ENCODE data around the gene BEND7. TPM values are rescaled to one million over a fixed set of nuclear protein-coding genes. Genes with fewer than 3 reads are reported as not detected.

Gene BEND7, protein sequence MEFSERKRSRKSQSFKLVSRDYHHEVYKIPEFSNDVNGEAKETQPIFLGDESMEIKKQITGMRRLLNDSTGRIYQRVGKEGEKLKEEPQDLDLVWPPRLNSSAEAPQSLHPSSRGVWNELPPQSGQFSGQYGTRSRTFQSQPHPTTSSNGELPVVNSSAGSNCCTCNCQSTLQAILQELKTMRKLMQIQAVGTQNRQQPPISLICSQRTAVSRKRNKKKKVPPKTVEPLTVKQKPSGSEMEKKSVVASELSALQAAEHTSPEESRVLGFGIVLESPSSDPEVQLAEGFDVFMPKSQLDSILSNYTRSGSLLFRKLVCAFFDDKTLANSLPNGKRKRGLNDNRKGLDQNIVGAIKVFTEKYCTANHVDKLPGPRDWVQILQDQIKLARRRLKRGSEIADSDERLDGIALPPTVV
- polyA plus RNA-seq (2013, experiment 1 of 2): 4.8 TPM
- polyA plus RNA-seq (2013, experiment 2 of 2): 7.3 TPM

DNA sequence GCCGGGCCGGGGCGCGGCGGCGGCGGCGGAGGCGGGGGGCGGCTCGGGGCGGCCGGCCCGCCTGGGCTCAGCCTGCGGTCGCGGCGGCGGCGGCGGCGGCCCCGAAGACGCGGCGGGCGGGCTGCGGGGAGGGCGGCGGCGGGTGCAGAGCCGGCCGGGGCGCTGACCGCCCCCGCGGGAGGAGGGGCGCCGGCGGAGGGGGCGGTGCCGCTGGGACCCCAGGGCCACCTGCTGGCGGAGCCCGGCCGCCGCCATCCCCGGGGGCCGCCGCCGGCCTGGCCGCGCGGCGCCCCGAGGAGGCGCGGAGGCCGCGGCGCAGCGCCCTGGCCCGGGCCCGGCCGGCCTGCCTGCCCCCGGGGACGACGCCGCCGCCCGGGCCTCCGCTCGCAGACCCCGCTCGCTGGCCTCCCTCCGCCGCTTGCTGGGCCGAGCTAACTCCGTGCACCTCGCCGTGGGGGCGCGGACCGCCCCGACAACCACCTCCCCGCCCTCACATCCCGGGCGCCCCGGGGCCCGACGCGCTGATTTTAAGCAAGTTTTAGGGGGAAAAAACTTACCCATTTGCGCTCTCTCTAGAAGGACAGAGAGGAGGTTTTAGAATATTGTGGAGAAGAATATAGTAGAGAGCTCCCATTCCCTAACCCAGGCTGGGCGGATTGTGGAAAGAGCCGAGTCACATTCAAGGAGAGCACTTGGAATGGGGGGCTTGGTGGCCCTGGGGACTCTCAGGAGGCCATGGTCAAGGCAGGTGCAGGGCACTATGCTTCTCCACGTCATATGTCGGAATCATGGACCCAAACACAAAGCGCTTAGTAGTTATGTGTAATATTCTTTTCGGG lies at the start of gene BEND7:
TSS of gene BEND7 (minus strand) at position 140 of the 839 bp plus-strand sequence. CDS start 481 bp downstream, outside the sequence.
- 5% methylated on average over 97 of the region's 98 CpGs for WGBS
- Histone ChIP-seq H3K4me3 (ENCODE audit: low read length) (peak within 1 kb of the TSS; percentile 59), H3K9me3 (ENCODE audit: insufficient read depth, low read depth, low read length) (no peaks in the 10 kb centered on the region), H3K4me1 (ENCODE audit: insufficient read depth, low read length) (peaks cover 18% of the 10 kb centered on the region), H3K36me3 (ENCODE audit: insufficient read depth, low read length) (no peaks in the 10 kb centered on the region), H3K27me3 (ENCODE audit: insufficient read depth, low read length) (peaks cover 59% of the 10 kb centered on the region), H3K9ac (ENCODE audit: low read depth, low read length) (peak within 1 kb of the TSS; percentile 39; the same call in 1 of the 2 replicates), H3K27ac (ENCODE audit: low read depth, low read length) (no peak within 1 kb of the TSS)

DNA sequence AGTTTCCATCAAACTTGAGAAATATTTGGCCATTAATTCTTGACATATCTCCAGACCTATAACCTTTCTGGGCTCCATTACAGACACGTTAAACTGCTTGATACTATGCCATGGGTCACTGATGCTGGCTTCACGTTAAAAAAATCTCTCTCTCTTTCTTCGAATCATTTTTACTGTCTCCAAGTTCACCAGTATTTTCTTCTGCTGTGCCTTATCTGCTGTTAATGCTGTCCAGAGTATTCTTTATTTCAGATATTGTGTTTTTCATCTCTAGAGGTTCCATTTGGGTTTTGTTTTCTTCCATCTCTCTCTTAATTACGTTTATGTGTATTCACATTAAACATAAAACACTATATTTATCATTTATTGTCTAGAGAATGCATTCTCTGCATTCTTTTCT lies 45.1 kb upstream of the BEND7 start:
- H3K9ac ChIP-seq (ENCODE audit: low read depth, low read length): no peak overlapping the region
- no peak overlapping the region for H3K4me3 ChIP-seq (ENCODE audit: low read length)

DNA sequence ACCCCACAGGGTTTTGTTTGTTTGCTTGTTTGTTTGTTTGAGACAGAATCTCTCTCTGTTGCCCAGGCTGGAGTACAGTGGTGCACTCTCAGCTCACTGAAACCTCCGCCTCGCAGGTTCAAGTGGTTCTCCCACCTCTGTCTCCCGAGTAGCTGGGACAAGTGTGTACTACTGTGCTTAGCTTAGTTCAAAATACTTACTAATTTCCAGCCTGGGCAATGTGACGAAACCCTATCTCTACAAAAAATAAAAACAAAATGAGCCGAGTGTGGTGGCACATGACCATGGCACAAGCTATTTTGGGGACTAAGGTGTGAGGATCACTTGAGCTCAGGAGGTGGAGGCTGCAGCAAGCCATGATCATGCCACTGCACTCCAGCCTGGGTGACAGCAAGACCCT lies 42.7 kb upstream of the BEND7 start:
- 84% methylated on average over 5 of the region's 5 CpGs for WGBS
- Histone ChIP-seq H3K9ac (ENCODE audit: low read depth, low read length) (no peak overlapping the region), H3K27me3 (ENCODE audit: insufficient read depth, low read length) (peaks cover 5% of the 10 kb centered on the region; the same call in 1 of the 2 replicates), H3K9me3 (ENCODE audit: insufficient read depth, low read depth, low read length) (no peaks in the 10 kb centered on the region), H3K36me3 (ENCODE audit: insufficient read depth, low read length) (no peaks in the 10 kb centered on the region), H3K4me3 (ENCODE audit: low read length) (no peak overlapping the region), H3K4me1 (ENCODE audit: insufficient read depth, low read length) (no peaks in the 10 kb centered on the region), H3K27ac (ENCODE audit: low read depth, low read length) (no peak overlapping the region)

More for the DNA sequence above, 45.1 kb upstream of the BEND7 start:
- peaks cover 10% of the 10 kb centered on the region; the same call in 1 of the 2 replicates for H3K27me3 ChIP-seq (ENCODE audit: insufficient read depth, low read length)
- no peaks in the 10 kb centered on the region for H3K4me1 ChIP-seq (ENCODE audit: insufficient read depth, low read length)
- H3K27ac ChIP-seq (ENCODE audit: low read depth, low read length): no peak overlapping the region
- WGBS: 84% methylated on average over 4 of the region's 4 CpGs
- H3K9me3 ChIP-seq (ENCODE audit: insufficient read depth, low read depth, low read length): no peaks in the 10 kb centered on the region
- no peaks in the 10 kb centered on the region for H3K36me3 ChIP-seq (ENCODE audit: insufficient read depth, low read length)

DNA sequence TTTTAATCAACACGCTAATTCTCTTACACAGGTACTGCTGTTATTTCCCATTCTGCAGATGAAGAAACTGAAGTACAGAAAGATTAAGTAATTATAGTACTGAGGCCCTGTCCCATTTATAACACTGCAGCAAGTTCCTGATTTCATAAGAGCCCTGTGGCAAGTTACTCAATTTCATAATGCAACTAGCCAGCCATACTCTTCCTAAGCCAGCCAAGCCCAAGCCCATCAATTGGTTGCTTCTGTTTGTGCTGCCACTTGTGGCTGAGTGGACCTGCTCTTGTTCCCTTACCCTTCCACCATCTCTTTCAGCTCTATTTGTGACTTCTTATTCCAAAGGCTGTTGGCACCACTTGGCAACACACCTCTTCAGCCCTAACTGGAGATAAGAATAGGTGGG lies 38.2 kb upstream of the BEND7 start:
- Histone ChIP-seq H3K36me3 (ENCODE audit: insufficient read depth, low read length) (no peaks in the 10 kb centered on the region), H3K9ac (ENCODE audit: low read depth, low read length) (no peak overlapping the region), H3K9me3 (ENCODE audit: insufficient read depth, low read depth, low read length) (peaks cover 12% of the 10 kb centered on the region), H3K27ac (ENCODE audit: low read depth, low read length) (no peak overlapping the region), H3K4me1 (ENCODE audit: insufficient read depth, low read length) (no peaks in the 10 kb centered on the region), H3K4me3 (ENCODE audit: low read length) (no peak overlapping the region), H3K27me3 (ENCODE audit: insufficient read depth, low read length) (no peaks in the 10 kb centered on the region)
- WGBS: 80% methylated on average over 1 of the region's 1 CpG

DNA sequence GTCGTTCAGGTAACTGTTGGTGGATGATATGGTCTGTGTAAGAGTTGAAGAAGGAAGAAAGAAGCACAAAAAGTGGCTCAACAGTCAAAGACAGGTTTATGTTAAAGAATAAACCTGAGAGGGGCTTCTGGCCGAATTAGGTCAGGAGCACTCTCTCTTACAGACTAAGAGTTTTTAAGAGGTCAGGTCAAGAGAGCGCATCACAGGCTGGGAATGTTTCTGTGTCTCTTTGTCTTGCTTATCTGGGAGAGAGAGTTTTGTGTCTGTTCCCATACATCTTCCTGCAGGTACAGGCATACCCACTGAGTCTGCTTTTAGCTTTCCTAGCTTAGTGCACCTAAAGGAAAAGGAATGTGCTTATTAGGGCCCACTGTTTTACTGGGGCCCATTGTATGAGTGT lies 35.8 kb upstream of the BEND7 start:
- Histone ChIP-seq H3K9me3 (ENCODE audit: insufficient read depth, low read depth, low read length) (peaks cover 12% of the 10 kb centered on the region), H3K4me3 (ENCODE audit: low read length) (no peak overlapping the region), H3K9ac (ENCODE audit: low read depth, low read length) (no peak overlapping the region), H3K36me3 (ENCODE audit: insufficient read depth, low read length) (no peaks in the 10 kb centered on the region), H3K27me3 (ENCODE audit: insufficient read depth, low read length) (no peaks in the 10 kb centered on the region), H3K4me1 (ENCODE audit: insufficient read depth, low read length) (no peaks in the 10 kb centered on the region), H3K27ac (ENCODE audit: low read depth, low read length) (no peak overlapping the region)
- 75% methylated on average over 3 of the region's 3 CpGs for WGBS

DNA sequence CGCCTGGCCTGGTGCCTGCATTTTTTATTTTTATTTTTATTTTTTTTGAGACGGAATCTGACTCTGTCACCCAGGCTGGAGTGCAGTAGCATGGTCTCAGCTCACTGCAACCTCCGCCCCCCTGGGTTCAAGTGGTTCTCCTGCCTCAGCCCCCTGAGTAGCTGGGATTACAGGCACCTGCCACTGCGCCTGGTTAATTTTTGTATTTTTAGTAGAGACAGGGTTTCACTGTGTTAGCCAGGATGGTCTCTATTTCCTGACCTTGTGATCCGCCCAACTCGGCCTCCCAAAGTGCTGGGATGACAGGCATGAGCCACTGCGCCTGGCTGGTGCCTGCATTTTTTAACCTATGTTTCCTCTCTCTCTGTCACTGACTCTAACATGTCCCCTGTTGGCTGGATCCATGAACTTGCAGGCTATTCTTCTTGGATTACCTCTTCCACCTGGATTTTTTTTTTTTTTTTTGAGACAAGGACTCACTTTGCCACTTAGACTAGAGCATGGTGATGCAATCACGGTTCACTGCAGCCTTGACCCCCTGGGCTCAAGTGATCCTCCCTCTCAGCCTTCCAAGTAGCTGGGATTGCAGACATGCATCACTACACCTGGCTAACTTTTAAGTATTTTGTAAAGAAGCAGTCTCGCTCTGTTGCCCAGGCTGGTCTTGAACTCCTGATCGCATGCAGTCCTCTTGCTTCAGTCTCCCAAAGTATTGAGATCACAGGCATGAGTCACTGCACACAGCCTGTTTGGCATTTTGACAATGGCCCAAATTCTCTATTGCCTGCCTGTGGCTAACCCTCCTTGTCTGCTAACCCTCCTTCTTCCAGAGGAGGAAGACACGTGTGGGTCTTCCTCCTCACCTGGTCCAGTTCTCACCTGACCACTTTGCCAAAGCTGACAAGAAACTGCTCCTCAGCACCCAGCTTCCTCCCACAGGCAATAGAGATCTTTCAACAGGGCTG lies 34.9 kb upstream of the BEND7 start:
- no peaks in the 10 kb centered on the region for H3K36me3 ChIP-seq (ENCODE audit: insufficient read depth, low read length)
- no peak overlapping the region for H3K27ac ChIP-seq (ENCODE audit: low read depth, low read length)
- H3K9ac ChIP-seq (ENCODE audit: low read depth, low read length): no peak overlapping the region
- H3K4me3 ChIP-seq (ENCODE audit: low read length): no peak overlapping the region
- 95% methylated on average over 11 of the region's 11 CpGs for whole genome bisulfite sequencing
- H3K27me3 ChIP-seq (ENCODE audit: insufficient read depth, low read length): no peaks in the 10 kb centered on the region
- peaks cover 12% of the 10 kb centered on the region for H3K9me3 ChIP-seq (ENCODE audit: insufficient read depth, low read depth, low read length)
- H3K4me1 ChIP-seq (ENCODE audit: insufficient read depth, low read length): no peaks in the 10 kb centered on the region

DNA sequence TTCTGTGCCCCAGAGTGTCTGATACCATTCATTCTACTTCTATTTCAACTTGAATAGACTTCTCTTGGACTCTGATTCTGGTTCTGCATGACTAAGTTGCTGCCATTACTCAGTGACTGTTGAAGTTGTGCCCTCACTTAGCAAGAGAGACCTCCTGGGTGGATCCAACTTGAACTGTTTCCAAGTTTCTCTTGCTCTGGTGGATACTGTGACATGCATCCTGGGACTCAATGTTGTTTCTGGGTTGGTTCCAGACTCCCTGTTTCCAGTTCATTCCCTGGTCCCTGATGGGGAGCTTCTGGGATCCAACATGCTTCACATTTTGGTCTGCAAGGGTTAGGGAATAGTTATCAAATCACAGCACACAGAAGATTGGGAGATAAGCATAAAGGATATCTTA lies 31.8 kb upstream of the BEND7 start:
- no peaks in the 10 kb centered on the region for H3K36me3 ChIP-seq (ENCODE audit: insufficient read depth, low read length)
- H3K27me3 ChIP-seq (ENCODE audit: insufficient read depth, low read length): no peaks in the 10 kb centered on the region
- no peak overlapping the region for H3K27ac ChIP-seq (ENCODE audit: low read depth, low read length)
- no peak overlapping the region for H3K9ac ChIP-seq (ENCODE audit: low read depth, low read length)
- no peak overlapping the region for H3K4me3 ChIP-seq (ENCODE audit: low read length)
- H3K4me1 ChIP-seq (ENCODE audit: insufficient read depth, low read length): no peaks in the 10 kb centered on the region
- peaks cover 12% of the 10 kb centered on the region for H3K9me3 ChIP-seq (ENCODE audit: insufficient read depth, low read depth, low read length)

DNA sequence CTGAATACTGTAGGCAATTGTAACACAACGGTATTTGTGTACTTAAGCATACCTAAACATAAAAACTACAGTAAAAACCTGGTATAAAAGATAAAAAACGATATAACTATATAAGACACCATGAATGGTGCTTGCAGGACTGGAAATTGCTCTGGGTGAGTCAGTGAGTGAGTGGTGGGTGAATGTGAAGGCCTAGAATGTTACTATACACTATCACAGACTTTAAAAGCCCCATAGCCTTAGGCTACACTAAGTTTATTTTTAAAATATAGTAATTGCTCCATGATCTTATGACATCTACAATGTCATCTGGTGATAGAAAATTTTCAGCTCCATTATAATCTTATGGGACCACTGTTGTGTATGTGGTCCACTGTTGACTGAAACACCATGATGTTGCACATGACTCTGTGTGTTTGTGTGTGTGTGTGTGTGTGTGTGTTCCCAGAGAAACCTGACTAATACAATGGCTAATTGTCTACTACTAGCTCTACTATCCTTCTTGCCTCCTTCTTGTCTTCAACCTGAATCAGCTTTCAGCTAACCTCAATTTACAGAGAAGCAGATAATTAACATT lies 30.4 kb upstream of the BEND7 start:
- Histone ChIP-seq H3K4me1 (ENCODE audit: insufficient read depth, low read length) (no peaks in the 10 kb centered on the region), H3K9me3 (ENCODE audit: insufficient read depth, low read depth, low read length) (peaks cover 6% of the 10 kb centered on the region), H3K9ac (ENCODE audit: low read depth, low read length) (no peak overlapping the region), H3K4me3 (ENCODE audit: low read length) (no peak overlapping the region), H3K27me3 (ENCODE audit: insufficient read depth, low read length) (no peaks in the 10 kb centered on the region), H3K27ac (ENCODE audit: low read depth, low read length) (no peak overlapping the region), H3K36me3 (ENCODE audit: insufficient read depth, low read length) (no peaks in the 10 kb centered on the region)
- no CpG with 5 or more reads among the region's 2 CpGs for WGBS

DNA sequence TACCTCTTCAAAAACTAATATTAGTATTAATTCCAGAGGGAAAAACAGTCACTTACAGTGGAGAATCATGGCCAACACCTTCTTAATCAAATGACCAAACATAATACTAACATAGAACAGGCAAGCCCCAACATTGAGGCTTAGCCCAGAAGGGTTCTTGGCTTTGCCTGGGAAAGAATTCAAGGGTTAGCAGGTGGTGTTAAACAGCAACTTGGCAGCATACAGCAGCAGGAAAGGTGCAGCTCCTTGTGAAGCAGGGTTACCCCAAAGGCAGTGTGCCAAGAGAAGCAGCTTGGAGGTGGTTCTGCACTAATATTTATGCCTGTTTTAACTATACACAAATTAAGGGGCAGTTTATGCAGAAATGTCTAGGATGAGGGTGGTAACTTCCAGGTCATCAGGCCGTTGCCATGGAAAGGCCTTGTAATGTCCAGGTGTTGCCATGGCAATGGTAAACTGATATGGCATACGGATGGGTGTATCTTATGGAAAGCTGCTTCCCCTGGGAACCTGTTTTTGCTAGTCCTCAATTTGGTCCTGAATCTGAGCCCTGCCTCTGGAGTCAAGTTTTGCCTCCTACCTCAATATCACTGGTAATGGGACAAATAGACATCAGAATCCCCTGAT lies 27.2 kb upstream of the BEND7 start:
- H3K27me3 ChIP-seq (ENCODE audit: insufficient read depth, low read length): no peaks in the 10 kb centered on the region
- no peak overlapping the region for H3K4me3 ChIP-seq (ENCODE audit: low read length)
- H3K9ac ChIP-seq (ENCODE audit: low read depth, low read length): no peak overlapping the region
- H3K27ac ChIP-seq (ENCODE audit: low read depth, low read length): no peak overlapping the region
- H3K4me1 ChIP-seq (ENCODE audit: insufficient read depth, low read length): no peaks in the 10 kb centered on the region
- H3K9me3 ChIP-seq (ENCODE audit: insufficient read depth, low read depth, low read length): no peaks in the 10 kb centered on the region
- no peaks in the 10 kb centered on the region for H3K36me3 ChIP-seq (ENCODE audit: insufficient read depth, low read length)
- WGBS: 80% methylated on average over 2 of the region's 2 CpGs

DNA sequence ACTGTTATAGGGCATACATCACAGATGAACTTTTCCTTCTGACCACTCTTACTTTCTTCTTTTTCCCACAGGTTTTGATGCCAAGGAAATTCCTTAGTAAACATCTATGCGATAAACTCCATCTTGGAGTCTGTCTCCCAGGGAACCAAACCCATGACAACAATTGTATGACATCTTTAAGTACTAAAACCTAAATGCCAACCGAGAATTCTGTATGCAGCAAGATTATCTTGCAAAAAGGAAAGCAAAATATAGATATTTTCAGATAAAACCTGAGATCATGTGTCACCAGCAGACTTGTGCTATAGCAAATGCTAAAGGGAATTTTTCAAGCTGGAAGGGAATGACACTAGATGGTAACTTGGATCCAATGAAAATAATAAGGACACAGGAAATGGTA lies 22.0 kb upstream of the BEND7 start:
- H3K9me3 ChIP-seq (ENCODE audit: insufficient read depth, low read depth, low read length): peaks cover 6% of the 10 kb centered on the region; the same call in 1 of the 2 replicates
- H3K36me3 ChIP-seq (ENCODE audit: insufficient read depth, low read length): no peaks in the 10 kb centered on the region
- H3K27ac ChIP-seq (ENCODE audit: low read depth, low read length): no peak overlapping the region
- no peaks in the 10 kb centered on the region for H3K4me1 ChIP-seq (ENCODE audit: insufficient read depth, low read length)
- no peak overlapping the region for H3K9ac ChIP-seq (ENCODE audit: low read depth, low read length)
- no peaks in the 10 kb centered on the region for H3K27me3 ChIP-seq (ENCODE audit: insufficient read depth, low read length)
- H3K4me3 ChIP-seq (ENCODE audit: low read length): no peak overlapping the region
- 100% methylated on average over 2 of the region's 2 CpGs for WGBS
